GM10266 (cell line): ENCODE data around the gene CEACAM21.

Experiments used
- DNase-seq: peaks from one replicate; pipeline ENCODE4 v3.0.0; 2012; ENCODE audit errors: extremely low spot score
- TF ChIP-seq, protein P1 (sequence below): IDR thresholded peaks from 2 replicates; pipeline ENCODE4 v1.5.1; 2012; ENCODE audit warnings: mild to moderate bottlenecking, low read depth; ENCODE audit not compliant: control insufficient read depth, insufficient read depth; ENCODE audit errors: missing control alignments

The CEACAM21 gene

DNA sequence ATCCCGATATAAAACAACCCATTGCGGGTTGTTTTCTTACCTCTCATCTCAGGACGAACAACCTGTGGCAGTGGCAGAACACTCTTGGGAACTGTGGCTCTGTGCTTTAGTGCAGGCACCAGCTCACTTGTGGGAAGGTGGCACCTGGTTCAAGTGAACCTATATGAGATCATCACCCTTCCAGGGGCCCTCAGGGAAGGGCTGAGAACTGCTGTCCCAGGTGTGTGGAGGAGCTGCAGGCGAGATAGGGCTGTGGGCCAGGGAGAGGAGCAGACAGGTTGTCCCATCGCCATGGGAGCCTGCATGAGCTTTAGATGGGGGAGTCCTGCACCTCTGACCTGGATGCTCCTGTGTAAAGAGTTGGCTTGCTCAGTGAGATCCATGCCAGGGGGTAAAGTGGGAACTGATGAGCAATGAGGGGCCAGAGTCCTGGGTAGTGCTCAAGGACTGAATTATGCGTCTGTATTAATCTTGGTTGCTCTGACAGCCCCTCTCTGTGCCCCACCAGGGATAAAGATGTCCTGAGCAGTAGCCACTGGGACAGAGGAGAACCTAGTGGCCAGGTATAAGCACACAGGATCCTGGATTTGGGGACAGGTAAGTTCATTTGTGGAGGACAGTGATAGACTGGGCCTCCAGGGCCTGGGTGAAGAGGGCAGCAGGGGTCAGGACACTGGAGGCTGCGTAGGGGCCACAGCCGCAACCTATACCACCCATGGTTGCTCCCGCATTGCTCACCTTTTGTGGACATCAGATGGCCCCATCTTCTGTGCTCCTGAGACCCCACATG is 42.2 kb downstream of the CEACAM21 start:
- DNase-seq: no peak
- TF ChIP-seq, protein P1, sequence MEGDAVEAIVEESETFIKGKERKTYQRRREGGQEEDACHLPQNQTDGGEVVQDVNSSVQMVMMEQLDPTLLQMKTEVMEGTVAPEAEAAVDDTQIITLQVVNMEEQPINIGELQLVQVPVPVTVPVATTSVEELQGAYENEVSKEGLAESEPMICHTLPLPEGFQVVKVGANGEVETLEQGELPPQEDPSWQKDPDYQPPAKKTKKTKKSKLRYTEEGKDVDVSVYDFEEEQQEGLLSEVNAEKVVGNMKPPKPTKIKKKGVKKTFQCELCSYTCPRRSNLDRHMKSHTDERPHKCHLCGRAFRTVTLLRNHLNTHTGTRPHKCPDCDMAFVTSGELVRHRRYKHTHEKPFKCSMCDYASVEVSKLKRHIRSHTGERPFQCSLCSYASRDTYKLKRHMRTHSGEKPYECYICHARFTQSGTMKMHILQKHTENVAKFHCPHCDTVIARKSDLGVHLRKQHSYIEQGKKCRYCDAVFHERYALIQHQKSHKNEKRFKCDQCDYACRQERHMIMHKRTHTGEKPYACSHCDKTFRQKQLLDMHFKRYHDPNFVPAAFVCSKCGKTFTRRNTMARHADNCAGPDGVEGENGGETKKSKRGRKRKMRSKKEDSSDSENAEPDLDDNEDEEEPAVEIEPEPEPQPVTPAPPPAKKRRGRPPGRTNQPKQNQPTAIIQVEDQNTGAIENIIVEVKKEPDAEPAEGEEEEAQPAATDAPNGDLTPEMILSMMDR: no peak

DNA sequence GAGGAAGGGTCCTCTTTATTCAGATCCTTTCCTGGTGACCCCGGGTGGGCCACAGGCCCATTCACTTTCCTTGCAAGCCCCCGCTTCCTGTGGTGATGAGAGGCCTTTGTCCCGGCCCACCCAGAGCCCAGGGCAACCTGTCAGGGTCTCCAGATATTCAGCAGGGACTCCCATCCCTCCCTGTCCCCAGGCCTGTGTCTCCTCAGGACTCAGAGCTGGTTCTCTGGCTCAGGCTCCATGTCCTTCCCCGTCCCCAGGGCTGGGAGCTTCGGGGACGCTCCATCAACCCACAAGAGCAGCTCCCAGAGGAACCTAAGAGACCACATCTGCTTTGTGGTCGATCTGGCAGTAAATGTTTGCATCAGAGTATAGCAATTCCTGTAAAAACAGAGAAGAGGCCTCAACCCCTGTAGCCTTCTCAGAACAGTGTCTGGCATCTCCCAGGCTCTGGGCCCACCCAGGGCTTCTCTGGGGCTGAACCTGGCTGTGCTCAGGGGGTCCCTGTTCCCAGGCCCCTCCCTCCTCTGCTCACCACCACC is 43.1 kb downstream of the CEACAM21 start:
- TF ChIP-seq, protein P1: no peak
- DNase-seq: no peak

DNA sequence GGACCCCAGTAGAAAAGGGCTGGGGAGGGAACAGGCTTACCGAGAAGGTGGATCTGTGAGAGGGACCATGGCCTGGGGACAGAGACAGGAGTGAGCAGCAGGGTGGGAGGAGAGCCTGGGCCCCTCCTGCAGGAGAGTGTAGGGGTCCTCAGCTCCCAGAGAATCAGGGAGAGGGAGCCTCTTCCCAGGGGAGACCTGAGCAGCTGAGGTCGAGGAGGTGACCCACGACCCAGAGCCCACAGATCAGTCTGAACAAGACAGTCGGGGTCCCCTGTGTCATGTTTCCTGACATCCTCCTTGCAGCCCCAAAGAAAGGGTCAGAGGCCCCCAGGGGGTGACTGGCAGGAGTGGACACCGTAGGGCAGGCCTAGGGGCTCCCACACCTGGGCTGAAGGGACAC is 44.2 kb downstream of the CEACAM21 start:
- DNase-seq: no peak
- TF ChIP-seq, protein P1: no peak

DNA sequence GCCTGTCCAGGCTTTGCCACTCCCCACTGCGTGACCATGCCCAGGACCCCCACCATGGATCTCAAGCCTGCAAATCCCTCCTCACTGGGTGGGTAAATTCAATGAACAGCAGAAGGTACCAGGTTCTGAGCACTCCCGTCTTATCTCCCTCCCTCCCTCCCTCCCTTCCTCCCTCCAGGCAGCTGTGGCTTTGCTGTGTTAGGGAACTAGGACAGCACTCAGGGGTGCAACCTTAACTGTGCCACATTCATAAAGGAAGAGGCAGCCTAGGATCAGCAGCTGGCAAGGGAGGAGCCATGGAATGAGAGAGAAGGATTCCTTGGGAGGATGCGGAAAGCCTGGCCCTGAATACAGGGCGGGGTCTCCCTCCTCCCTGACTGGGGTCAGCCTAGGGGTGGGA is 45.3 kb downstream of the CEACAM21 start:
- TF ChIP-seq, protein P1: no peak
- no peak for DNase-seq

DNA sequence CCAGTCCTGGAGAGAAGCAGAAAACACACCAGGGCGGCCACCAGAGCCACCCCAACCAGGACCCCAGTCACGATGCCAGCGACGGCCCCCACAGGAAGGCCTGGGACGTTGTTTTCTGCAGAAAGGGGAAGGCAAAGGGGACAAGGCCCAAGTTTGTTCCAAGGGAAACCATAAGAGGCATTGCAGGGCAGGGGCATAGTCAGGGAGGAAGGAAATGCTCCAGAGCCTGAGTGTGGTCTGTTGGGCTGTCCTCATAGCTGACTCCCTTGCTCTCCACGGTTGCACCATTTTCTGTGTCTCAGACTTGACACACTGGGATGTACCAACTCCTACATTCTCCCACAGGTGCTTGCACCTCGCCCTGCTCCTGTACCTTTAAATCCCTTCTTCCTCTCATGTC is 45.7 kb downstream of the CEACAM21 start:
- no peak for DNase-seq
- TF ChIP-seq, protein P1: no peak

DNA sequence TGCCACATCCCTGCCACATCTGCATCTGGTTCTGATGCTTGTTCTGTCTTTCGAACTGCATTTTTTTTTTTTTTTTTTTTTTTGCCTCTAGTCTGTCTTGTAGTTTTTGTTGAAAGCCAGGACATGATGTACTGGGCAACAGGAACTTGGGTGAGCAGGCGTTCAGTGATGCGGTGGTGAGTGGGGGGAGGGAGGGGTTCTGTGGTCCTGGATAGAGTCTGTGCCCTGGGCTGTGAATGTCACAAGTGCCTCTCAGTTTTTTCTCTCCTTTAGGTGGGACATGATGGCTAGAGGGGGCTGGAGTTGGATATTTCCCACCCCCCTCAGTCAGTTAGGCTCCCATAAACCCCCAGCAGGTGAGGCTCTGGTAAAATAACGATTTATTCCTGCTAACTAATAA is 47.4 kb downstream of the CEACAM21 start:
- TF ChIP-seq, protein P1: no peak
- no peak for DNase-seq

DNA sequence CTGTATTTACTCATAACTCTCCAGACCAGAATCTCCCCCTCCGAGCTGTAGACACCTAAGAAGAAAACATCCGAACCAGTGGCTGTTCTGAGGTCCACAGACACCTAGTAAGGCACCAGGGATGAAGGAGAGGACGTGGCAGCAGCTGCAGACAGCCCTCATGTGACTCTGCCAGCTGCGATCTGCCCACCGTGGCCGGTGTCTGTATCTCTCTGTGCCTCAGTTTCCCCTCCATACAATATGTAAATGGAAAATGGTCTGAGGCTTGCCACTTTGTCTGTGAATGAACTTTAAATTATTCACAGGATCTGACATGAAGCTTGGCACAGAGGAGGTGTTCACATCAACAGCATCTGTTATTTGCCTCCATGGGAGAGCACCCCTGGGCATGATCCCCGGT is 48.5 kb downstream of the CEACAM21 start:
- TF ChIP-seq, protein P1: no peak
- no peak for DNase-seq
